Measurements from ENCODE around the gene MAPKAPK5. TPM values are rescaled to one million over a fixed set of nuclear protein-coding genes. Genes with fewer than 3 reads are reported as not detected.

Gene MAPKAPK5
- 48.2 and 54.0 TPM in 2 replicates for total RNA-seq

GRCh38 chr12:111841750-111842555 is at the start of gene MAPKAPK5:
TSS of gene MAPKAPK5 (plus strand) at chr12:111842228. CDS start at chr12:111842734, 506 bp downstream.

Small RNA genes lying within 50 kb of the gene (small RNA-seq; reads per million reads assigned to genes)
- not detected for gene MIR6761

Other genes with a start within 250 kb of the MAPKAPK5 start
- gene ATXN2, start 242.9 kb upstream of the MAPKAPK5 start, total RNA-seq: 61.9 and 68.5 TPM in 2 replicates
- gene BRAP, start 156.3 kb upstream of the MAPKAPK5 start, total RNA-seq: 22.1 and 24.3 TPM in 2 replicates
- 14.9 and 15.6 TPM in 2 replicates for gene ACAD10, start 156.2 kb upstream of the MAPKAPK5 start, total RNA-seq
- 32.4 and 47.1 TPM in 2 replicates for gene ALDH2, start 75.3 kb upstream of the MAPKAPK5 start, total RNA-seq
- 2.5 and 3.2 TPM in 2 replicates for gene TMEM116, start 170.9 kb downstream of the MAPKAPK5 start, total RNA-seq
- 34.2 and 41.2 TPM in 2 replicates for gene ERP29, start 171.2 kb downstream of the MAPKAPK5 start, total RNA-seq